Inferior parietal cortex (tissue), 1 donor: ENCODE measurements around the gene NR1I2.

Source experiments
- DNase-seq: peaks from one replicate; pipeline ENCODE4 v3.0.0-alpha.2; 2016; ENCODE audit errors: extremely low spot score

NR1I2 gene

GRCh38 chr3:119781330-119782198 lies at the start of gene NR1I2:
Gene NR1I2, plus strand, starts transcription at chr3:119782101.
- DNase-seq = no peak

GRCh38 chr3:119733812-119734211 lies 48.1 kb upstream of the NR1I2 start:
- no peak for DNase-seq

GRCh38 chr3:119738741-119739140 lies 43.2 kb upstream of the NR1I2 start:
- no peak for DNase-seq

- DNase-seq = no peak
These were observed 40.0 kb upstream of the NR1I2 start for GRCh38 chr3:119741657-119742590.

- no peak for DNase-seq
These were observed 38.0 kb upstream of the NR1I2 start for GRCh38 chr3:119743921-119744320.

GRCh38 chr3:119745942-119746341 lies 36.0 kb upstream of the NR1I2 start:
- DNase-seq = no peak

- DNase-seq = no peak
These were observed 35.5 kb upstream of the NR1I2 start for GRCh38 chr3:119746423-119746822.

- no peak for DNase-seq
These were observed 34.5 kb upstream of the NR1I2 start for GRCh38 chr3:119747357-119747756.

- no peak for DNase-seq
These were observed 32.9 kb upstream of the NR1I2 start for GRCh38 chr3:119748991-119749390.

GRCh38 chr3:119751423-119751822 lies 30.5 kb upstream of the NR1I2 start:
- DNase-seq = no peak

GRCh38 chr3:119759962-119760361 lies 21.9 kb upstream of the NR1I2 start:
- DNase-seq = no peak

- DNase-seq = no peak
These were observed 19.0 kb upstream of the NR1I2 start for GRCh38 chr3:119762876-119763275.

- DNase-seq = no peak
These were observed 18.4 kb upstream of the NR1I2 start for GRCh38 chr3:119763466-119763865.

GRCh38 chr3:119765239-119765638 lies 16.7 kb upstream of the NR1I2 start:
- DNase-seq = no peak

GRCh38 chr3:119767936-119768601 lies 13.8 kb upstream of the NR1I2 start:
- no peak for DNase-seq

GRCh38 chr3:119768668-119769393 lies 13.1 kb upstream of the NR1I2 start:
- no peak for DNase-seq

- no peak for DNase-seq
These were observed 12.3 kb upstream of the NR1I2 start for GRCh38 chr3:119769394-119770149.

GRCh38 chr3:119774444-119774843 lies 7.5 kb upstream of the NR1I2 start:
- DNase-seq = no peak

GRCh38 chr3:119776304-119776703 lies 5.6 kb upstream of the NR1I2 start:
- DNase-seq = no peak

- no peak for DNase-seq
These were observed 3.7 kb upstream of the NR1I2 start for GRCh38 chr3:119778176-119778575.

GRCh38 chr3:119778811-119779210 lies 3.1 kb upstream of the NR1I2 start:
- no peak for DNase-seq
